ENCODE results near the gene MTHFSD. TPM values are rescaled to one million over a fixed set of nuclear protein-coding genes. Genes with fewer than 3 reads are reported as not detected.

MTHFSD gene
- total RNA-seq, 1 experiment from 2014 or later, result 47.8 TPM

DNA sequence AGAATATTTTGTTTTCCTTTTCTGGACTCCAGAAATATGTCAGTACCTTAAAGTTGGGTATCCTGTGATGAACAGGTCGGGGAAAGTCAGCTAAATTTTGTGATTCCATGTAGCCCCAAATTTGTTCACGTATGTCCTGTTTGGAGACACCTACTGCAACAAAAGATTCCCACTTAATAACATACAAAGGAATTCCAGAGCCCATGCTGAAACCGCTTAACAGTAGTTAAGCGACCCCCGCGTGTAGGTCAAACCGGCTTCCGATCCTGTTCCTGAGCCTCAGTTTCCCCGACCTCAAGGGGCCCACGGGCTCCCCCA, 477 bp downstream of the MTHFSD start:
- BruUV-seq (replicated peaks), result no TSS peak
- intact Hi-C loops (cut with micrococcal nuclease; ENCODE audit: unreplicated experiment), result no loop called here
- Mint-ChIP-seq H3K4me3 (ENCODE audit: low read depth, unreplicated experiment) (peak overlapping the region; percentile 92), H3K36me3 (ENCODE audit: insufficient read depth, unreplicated experiment) (peaks cover 29% of the 10 kb centered on the region), H3K9me3 (ENCODE audit: low read depth, unreplicated experiment) (no peaks in the 10 kb centered on the region), H3K27ac (ENCODE audit: unreplicated experiment) (peak overlapping the region; percentile 96), H3K27me3 (ENCODE audit: unreplicated experiment) (peaks cover 14% of the 10 kb centered on the region), H3K4me1 (ENCODE audit: low read depth, unreplicated experiment) (no peaks in the 10 kb centered on the region)
- no peak for DNase-seq
- TF ChIP-seq, protein P1, sequence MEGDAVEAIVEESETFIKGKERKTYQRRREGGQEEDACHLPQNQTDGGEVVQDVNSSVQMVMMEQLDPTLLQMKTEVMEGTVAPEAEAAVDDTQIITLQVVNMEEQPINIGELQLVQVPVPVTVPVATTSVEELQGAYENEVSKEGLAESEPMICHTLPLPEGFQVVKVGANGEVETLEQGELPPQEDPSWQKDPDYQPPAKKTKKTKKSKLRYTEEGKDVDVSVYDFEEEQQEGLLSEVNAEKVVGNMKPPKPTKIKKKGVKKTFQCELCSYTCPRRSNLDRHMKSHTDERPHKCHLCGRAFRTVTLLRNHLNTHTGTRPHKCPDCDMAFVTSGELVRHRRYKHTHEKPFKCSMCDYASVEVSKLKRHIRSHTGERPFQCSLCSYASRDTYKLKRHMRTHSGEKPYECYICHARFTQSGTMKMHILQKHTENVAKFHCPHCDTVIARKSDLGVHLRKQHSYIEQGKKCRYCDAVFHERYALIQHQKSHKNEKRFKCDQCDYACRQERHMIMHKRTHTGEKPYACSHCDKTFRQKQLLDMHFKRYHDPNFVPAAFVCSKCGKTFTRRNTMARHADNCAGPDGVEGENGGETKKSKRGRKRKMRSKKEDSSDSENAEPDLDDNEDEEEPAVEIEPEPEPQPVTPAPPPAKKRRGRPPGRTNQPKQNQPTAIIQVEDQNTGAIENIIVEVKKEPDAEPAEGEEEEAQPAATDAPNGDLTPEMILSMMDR (IDR thresholded peaks at IDR 0.05; ENCODE audit: unreplicated experiment), result no peak
- CTCF ChIA-PET, result interaction anchor here (1.0 kb wide), 1 partner anchor 508 kb away, joined by 3 read pairs; no protein-coding TSS in a partner anchor

DNA sequence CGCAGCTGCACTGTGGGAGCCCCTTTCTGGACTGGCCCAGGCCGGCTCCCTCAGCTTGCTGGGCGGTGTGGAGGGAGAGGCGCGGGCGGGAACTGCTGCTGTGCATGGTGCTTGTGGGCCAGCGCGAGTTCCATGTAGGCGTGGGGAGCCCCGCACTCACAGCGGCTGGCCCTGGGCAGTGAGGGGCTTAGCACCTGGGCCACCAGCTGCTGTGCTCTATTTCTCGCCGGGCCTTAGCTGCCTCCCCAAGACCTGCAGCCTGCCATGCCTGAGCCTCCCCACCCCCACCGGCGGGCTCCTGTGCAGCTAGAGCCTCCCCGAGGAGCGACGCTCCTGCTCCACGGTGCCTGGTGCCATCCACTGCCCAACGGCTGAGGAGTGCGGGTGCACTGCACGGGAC, 1.7 kb downstream of the MTHFSD start:
- Mint-ChIP-seq H3K4me3 (ENCODE audit: low read depth, unreplicated experiment) (peak overlapping the region; percentile 92), H3K36me3 (ENCODE audit: insufficient read depth, unreplicated experiment) (peaks cover 29% of the 10 kb centered on the region), H3K9me3 (ENCODE audit: low read depth, unreplicated experiment) (no peaks in the 10 kb centered on the region), H3K27ac (ENCODE audit: unreplicated experiment) (no peak overlapping the region), H3K27me3 (ENCODE audit: unreplicated experiment) (peaks cover 6% of the 10 kb centered on the region), H3K4me1 (ENCODE audit: low read depth, unreplicated experiment) (no peaks in the 10 kb centered on the region)
- BruUV-seq (replicated peaks), result no TSS peak
- TF ChIP-seq, protein P1 (IDR thresholded peaks at IDR 0.05; ENCODE audit: unreplicated experiment), result no peak
- CTCF ChIA-PET, result no interaction called here
- intact Hi-C loops (cut with micrococcal nuclease; ENCODE audit: unreplicated experiment), result no loop called here
- no peak for DNase-seq

DNA sequence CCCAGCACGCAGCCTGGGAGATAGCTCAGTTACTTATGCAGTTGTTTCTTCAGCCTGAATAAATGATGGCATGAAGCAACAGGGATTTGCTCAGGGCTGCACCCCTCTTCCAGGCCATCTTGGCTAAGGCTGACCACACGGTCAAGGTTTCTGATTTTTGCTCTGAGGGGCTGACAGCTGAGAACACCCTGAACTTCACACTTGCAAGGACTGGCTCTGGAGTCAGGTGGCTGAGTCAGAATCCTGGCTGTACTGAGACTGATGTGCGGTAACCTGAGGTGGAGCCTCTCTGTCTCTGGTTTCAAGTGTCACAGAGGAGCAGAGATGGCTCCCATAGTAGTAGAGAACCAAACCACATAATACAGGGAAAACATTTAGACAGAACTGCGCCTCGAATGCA, 4.8 kb downstream of the MTHFSD start:
- BruUV-seq (replicated peaks), result no TSS peak
- no peaks in the 10 kb centered on the region for H3K27me3 Mint-ChIP-seq (ENCODE audit: unreplicated experiment)
- peaks cover 37% of the 10 kb centered on the region for H3K36me3 Mint-ChIP-seq (ENCODE audit: insufficient read depth, unreplicated experiment)
- intact Hi-C loops (cut with micrococcal nuclease; ENCODE audit: unreplicated experiment), result no loop called here
- no peaks in the 10 kb centered on the region for H3K4me1 Mint-ChIP-seq (ENCODE audit: low read depth, unreplicated experiment)
- H3K4me3 Mint-ChIP-seq (ENCODE audit: low read depth, unreplicated experiment), result no peak overlapping the region
- CTCF ChIA-PET, result no interaction called here
- no peak overlapping the region for H3K27ac Mint-ChIP-seq (ENCODE audit: unreplicated experiment)
- TF ChIP-seq, protein P1 (IDR thresholded peaks at IDR 0.05; ENCODE audit: unreplicated experiment), result no peak
- no peak for DNase-seq
- no peaks in the 10 kb centered on the region for H3K9me3 Mint-ChIP-seq (ENCODE audit: low read depth, unreplicated experiment)

DNA sequence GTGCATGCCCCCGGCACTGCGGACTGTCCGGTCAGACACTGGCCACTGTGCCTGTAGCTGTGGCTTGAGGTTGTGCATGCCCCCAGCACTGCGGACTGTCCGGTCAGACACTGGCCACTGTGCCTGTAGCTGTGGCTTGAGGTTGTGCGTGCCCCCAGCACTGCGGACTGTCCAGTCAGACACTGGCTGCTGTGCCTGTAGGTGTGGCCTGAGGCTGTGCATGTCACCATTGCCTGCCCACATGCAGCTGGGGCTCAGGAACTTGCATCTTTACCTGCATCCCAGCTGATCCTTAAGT, 5.2 kb downstream of the MTHFSD start:
- intact Hi-C loops (cut with micrococcal nuclease; ENCODE audit: unreplicated experiment), result no loop called here
- no peaks in the 10 kb centered on the region for H3K4me1 Mint-ChIP-seq (ENCODE audit: low read depth, unreplicated experiment)
- DNase-seq, result no peak

More for the DNA sequence above, 5.2 kb downstream of the MTHFSD start:
- TF ChIP-seq, protein P1 (IDR thresholded peaks at IDR 0.05; ENCODE audit: unreplicated experiment), result no peak
- no TSS peak for BruUV-seq (replicated peaks)
- Mint-ChIP-seq H3K9me3 (ENCODE audit: low read depth, unreplicated experiment) (no peaks in the 10 kb centered on the region), H3K36me3 (ENCODE audit: insufficient read depth, unreplicated experiment) (peaks cover 34% of the 10 kb centered on the region), H3K27ac (ENCODE audit: unreplicated experiment) (no peak overlapping the region), H3K4me3 (ENCODE audit: low read depth, unreplicated experiment) (no peak overlapping the region), H3K27me3 (ENCODE audit: unreplicated experiment) (no peaks in the 10 kb centered on the region)
- CTCF ChIA-PET, result no interaction called here

Data from Calu3 (cell line).